Omental fat pad (tissue), 4 donors: Measurements from ENCODE around the gene HRC. TPM values are rescaled to one million over a fixed set of nuclear protein-coding genes. Genes with fewer than 3 reads are reported as not detected.

Experiments
- ATAC-seq: fragments of 150-250 bp; one replicate; pipeline ENCODE4 v1.9.1; 2016; ENCODE audit warnings: mild to moderate bottlenecking, moderate library complexity; ENCODE audit not compliant: low FRiP score
- DNase-seq: peaks from one replicate; pipeline ENCODE4 v3.0.0-alpha.2; 2019; ENCODE audit warnings: low spot score
- CTCF ChIP-seq, 3 donors: fragments of 450-650 bp; IDR thresholded peaks; one replicate each; pipeline ENCODE4 v1.5.1; 2016 to 2017; ENCODE audit warnings: antibody characterized with exemption in 3 of 3, mild to moderate bottlenecking in 3 of 3, moderate library complexity in 2 of 3
- total RNA-seq, 4 donors: library from RNA; depleted of rRNA; stranded (reverse); fragments of >200 nt; gene quantifications; one replicate each; pipeline ENCODE4 v1.1.0, GENCODE V29; 2016

The HRC gene
- 10 to 100 TPM in 1 of 4 donors, 1 to 10 TPM in 1, under 1 TPM in 2; 0.74 to 13.1 (median 1.7) TPM for total RNA-seq

- ATAC-seq, result no peak
- no peak for DNase-seq
- no peak for TF ChIP-seq CTCF (IDR thresholded peaks at IDR 0.05)
These were observed at the start of gene HRC for GRCh38 chr19:49155005-49155819. HRC (minus strand) TSS chr19:49155396; CDS start chr19:49155237, 159 bp downstream.

- DNase-seq (no peak), ATAC-seq (no peak)
- TF ChIP-seq CTCF (IDR thresholded peaks at IDR 0.05), result no peak
These were observed 45.8 kb upstream of the HRC start for GRCh38 chr19:49201042-49201441.

- TF ChIP-seq CTCF (IDR thresholded peaks at IDR 0.05), result no peak
- no peak for ATAC-seq
- no peak for DNase-seq
These were observed 45.2 kb upstream of the HRC start for GRCh38 chr19:49200238-49200862.

GRCh38 chr19:49196527-49197240, 41.5 kb upstream of the HRC start:
- DNase-seq (no peak), ATAC-seq (peak; percentile 54)
- TF ChIP-seq CTCF (IDR thresholded peaks at IDR 0.05), result no peak

- DNase-seq, result no peak
These were observed 39.2 kb upstream of the HRC start for GRCh38 chr19:49194408-49194807.

GRCh38 chr19:49193822-49194394, 38.7 kb upstream of the HRC start:
- ATAC-seq, result no peak
- TF ChIP-seq CTCF (IDR thresholded peaks at IDR 0.05), result no peak
- DNase-seq, result no peak

More at GRCh38 chr19:49194408-49194807, 39.2 kb upstream of the HRC start:
- TF ChIP-seq CTCF (IDR thresholded peaks at IDR 0.05), result no peak
- no peak for ATAC-seq
